ENCODE data around the gene OR10H2. TPM values are rescaled to one million over a fixed set of nuclear protein-coding genes. Genes with fewer than 3 reads are reported as not detected.

The OR10H2 gene
- total RNA-seq, 2 experiments from 2014 or later = not detected

- no peak overlapping the region for H3K27ac Mint-ChIP-seq
- DNase-seq (peak; percentile 35), ATAC-seq (no peak)
- TF ChIP-seq CTCF (IDR thresholded peaks at IDR 0.05) = no peak
- H3K4me1 Mint-ChIP-seq (ENCODE audit: low read depth) = no peaks in the 10 kb centered on the region
- intact Hi-C loops (cut with micrococcal nuclease) = no loop called here
- peaks cover 3% of the 10 kb centered on the region for H3K36me3 Mint-ChIP-seq (ENCODE audit: low read depth)
- ChIA-PET POLR2A (no interaction called here), CTCF (no interaction called here)
- H3K27me3 Mint-ChIP-seq = peaks cover 34% of the 10 kb centered on the region
- no peak overlapping the region for H3K4me3 Mint-ChIP-seq
- H3K9me3 Mint-ChIP-seq = peaks cover 10% of the 10 kb centered on the region
Measured at GRCh38 chr19:15684828-15685227, 43.0 kb upstream of the OR10H2 start.

- intact Hi-C loops (cut with micrococcal nuclease) = no loop called here
Measured at GRCh38 chr19:15696654-15697194, 31.1 kb upstream of the OR10H2 start.

GRCh38 chr19:15701757-15702533, 25.9 kb upstream of the OR10H2 start:
- intact Hi-C loops (cut with micrococcal nuclease) = no loop called here
- H3K36me3 Mint-ChIP-seq (ENCODE audit: low read depth) = no peaks in the 10 kb centered on the region
- CTCF ChIA-PET = interaction anchor here (1.5 to 2.0 kb wide), 2 partner anchors 72 to 168 kb away, joined by 5 to 8 read pairs; no protein-coding TSS in a partner anchor
- H3K4me3 Mint-ChIP-seq = no peak overlapping the region
- H3K27me3 Mint-ChIP-seq = peaks cover 20% of the 10 kb centered on the region
- TF ChIP-seq CTCF (IDR thresholded peaks at IDR 0.05) = no peak
- H3K9me3 Mint-ChIP-seq = peaks cover 1% of the 10 kb centered on the region
- H3K4me1 Mint-ChIP-seq (ENCODE audit: low read depth) = no peaks in the 10 kb centered on the region
- ATAC-seq (no peak), DNase-seq (no peak)
- POLR2A ChIA-PET = no interaction called here
- H3K27ac Mint-ChIP-seq = no peak overlapping the region

More at GRCh38 chr19:15696654-15697194, 31.1 kb upstream of the OR10H2 start:
- H3K4me3 Mint-ChIP-seq = no peak overlapping the region
- no peaks in the 10 kb centered on the region for H3K9me3 Mint-ChIP-seq
- CTCF ChIA-PET = no interaction called here
- no peak for DNase-seq
- H3K27me3 Mint-ChIP-seq = peaks cover 9% of the 10 kb centered on the region
- no peaks in the 10 kb centered on the region for H3K36me3 Mint-ChIP-seq (ENCODE audit: low read depth)
- no peak for ATAC-seq
- H3K4me1 Mint-ChIP-seq (ENCODE audit: low read depth) = no peaks in the 10 kb centered on the region
- TF ChIP-seq CTCF (IDR thresholded peaks at IDR 0.05) = no peak
- H3K27ac Mint-ChIP-seq = no peak overlapping the region
- POLR2A ChIA-PET = no interaction called here

GRCh38 chr19:15702534-15702930, 25.3 kb upstream of the OR10H2 start:
- no peak for TF ChIP-seq CTCF (IDR thresholded peaks at IDR 0.05)
- Mint-ChIP-seq H3K27ac (no peak overlapping the region), H3K4me1 (ENCODE audit: low read depth) (no peaks in the 10 kb centered on the region), H3K27me3 (peaks cover 20% of the 10 kb centered on the region), H3K4me3 (no peak overlapping the region), H3K9me3 (peaks cover 1% of the 10 kb centered on the region), H3K36me3 (ENCODE audit: low read depth) (no peaks in the 10 kb centered on the region)
- ATAC-seq = peak; percentile 34
- POLR2A ChIA-PET = no interaction called here
- DNase-seq = peak; percentile 57
- CTCF ChIA-PET = interaction anchor here (1.5 to 2.0 kb wide), 2 partner anchors 73 to 167 kb away, joined by 5 to 8 read pairs; no protein-coding TSS in a partner anchor
- intact Hi-C loops (cut with micrococcal nuclease) = no loop called here

- POLR2A ChIA-PET = no interaction called here
- Mint-ChIP-seq H3K36me3 (ENCODE audit: low read depth) (no peaks in the 10 kb centered on the region), H3K4me1 (ENCODE audit: low read depth) (no peaks in the 10 kb centered on the region), H3K9me3 (no peaks in the 10 kb centered on the region), H3K4me3 (no peak overlapping the region), H3K27me3 (peaks cover 17% of the 10 kb centered on the region), H3K27ac (no peak overlapping the region)
- no peak for TF ChIP-seq CTCF (IDR thresholded peaks at IDR 0.05)
- CTCF ChIA-PET = no interaction called here
- DNase-seq (no peak), ATAC-seq (no peak)
- intact Hi-C loops (cut with micrococcal nuclease) = no loop called here
Measured at GRCh38 chr19:15714638-15715037, 13.2 kb upstream of the OR10H2 start.
